ENCODE results near the gene NR2C2.
A peak's percentile ranks its signal among the peaks of the same experiment; 100 is the strongest.

Gene NR2C2

DNA sequence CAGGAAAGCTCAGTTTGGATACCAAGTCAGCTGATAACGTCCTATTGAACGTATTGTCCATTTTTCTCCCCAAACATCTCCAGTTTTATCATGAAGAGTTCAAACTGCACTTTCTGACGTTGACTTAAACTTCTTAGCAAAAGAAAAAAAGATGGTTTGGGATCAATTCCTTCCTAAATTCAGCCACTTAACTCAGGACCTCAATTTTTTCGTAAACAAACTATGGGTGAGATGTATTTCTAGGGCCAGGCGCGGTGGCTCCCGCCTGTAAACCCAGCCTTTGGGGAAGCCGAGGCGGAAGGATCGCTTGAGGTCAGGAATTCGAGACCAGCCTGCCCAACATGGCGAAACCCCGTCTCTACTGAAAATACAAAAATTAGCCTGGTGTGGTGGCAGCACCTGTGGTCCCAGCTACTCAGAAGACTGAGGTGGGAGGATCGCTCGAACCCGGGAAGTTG, 118.2 kb downstream of the NR2C2 start:
- peak overlapping the region; percentile 43 to 86 for H3K27ac ChIP-seq
- DNase-seq (ENCODE audit: low spot score) = no peak
- peak overlapping the region; percentile 96 for H3K4me3 ChIP-seq
- TF ChIP-seq, protein P1, sequence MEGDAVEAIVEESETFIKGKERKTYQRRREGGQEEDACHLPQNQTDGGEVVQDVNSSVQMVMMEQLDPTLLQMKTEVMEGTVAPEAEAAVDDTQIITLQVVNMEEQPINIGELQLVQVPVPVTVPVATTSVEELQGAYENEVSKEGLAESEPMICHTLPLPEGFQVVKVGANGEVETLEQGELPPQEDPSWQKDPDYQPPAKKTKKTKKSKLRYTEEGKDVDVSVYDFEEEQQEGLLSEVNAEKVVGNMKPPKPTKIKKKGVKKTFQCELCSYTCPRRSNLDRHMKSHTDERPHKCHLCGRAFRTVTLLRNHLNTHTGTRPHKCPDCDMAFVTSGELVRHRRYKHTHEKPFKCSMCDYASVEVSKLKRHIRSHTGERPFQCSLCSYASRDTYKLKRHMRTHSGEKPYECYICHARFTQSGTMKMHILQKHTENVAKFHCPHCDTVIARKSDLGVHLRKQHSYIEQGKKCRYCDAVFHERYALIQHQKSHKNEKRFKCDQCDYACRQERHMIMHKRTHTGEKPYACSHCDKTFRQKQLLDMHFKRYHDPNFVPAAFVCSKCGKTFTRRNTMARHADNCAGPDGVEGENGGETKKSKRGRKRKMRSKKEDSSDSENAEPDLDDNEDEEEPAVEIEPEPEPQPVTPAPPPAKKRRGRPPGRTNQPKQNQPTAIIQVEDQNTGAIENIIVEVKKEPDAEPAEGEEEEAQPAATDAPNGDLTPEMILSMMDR (IDR thresholded peaks at IDR 0.05) = no peak

DNA sequence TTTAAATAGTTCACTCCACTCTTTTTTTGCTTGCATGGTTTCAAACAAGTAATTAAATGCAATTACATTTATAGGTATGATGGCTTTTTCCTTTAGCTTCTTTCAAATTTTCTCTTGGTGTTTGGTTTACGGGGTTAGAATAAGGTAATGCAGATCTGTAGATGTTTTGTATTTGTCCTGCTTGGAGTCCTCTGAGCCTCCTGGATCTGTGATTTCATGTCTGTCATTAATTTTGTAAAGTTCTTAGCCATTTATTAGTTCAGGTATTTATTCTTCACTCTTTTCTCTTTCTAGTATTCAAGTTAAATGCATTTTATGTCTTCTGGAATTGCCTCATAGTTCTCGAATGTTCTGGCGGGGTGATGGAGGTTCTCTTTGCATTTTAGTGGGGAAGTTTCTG, 119.1 kb downstream of the NR2C2 start:
- H3K27ac ChIP-seq = no peak overlapping the region
- no peak overlapping the region for H3K4me3 ChIP-seq
- TF ChIP-seq, protein P1 (IDR thresholded peaks at IDR 0.05) = no peak
- no peak for DNase-seq (ENCODE audit: low spot score)

DNA sequence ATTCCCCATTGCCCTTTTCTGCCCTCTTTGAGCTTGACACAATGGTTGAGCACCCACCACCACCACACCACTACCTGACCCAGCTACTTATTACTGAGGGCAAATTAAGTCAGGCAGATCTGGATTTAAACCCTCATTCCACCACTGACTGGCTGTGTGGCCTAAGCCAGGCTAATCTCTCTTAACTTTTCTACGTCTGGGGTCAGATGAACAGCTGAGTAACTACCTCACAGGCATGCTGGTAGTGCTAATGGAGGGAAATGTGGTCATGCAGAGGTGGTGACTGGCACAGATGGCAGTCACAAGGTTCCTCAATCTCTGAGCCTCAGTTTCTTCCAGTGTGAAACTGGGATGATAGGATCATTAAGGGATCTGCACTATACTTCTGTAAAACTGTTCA, 122.1 kb downstream of the NR2C2 start:
- no peak for DNase-seq (ENCODE audit: low spot score)
- Histone ChIP-seq H3K27ac (no peak overlapping the region), H3K4me3 (no peak overlapping the region)
- TF ChIP-seq, protein P1 (IDR thresholded peaks at IDR 0.05) = no peak

DNA sequence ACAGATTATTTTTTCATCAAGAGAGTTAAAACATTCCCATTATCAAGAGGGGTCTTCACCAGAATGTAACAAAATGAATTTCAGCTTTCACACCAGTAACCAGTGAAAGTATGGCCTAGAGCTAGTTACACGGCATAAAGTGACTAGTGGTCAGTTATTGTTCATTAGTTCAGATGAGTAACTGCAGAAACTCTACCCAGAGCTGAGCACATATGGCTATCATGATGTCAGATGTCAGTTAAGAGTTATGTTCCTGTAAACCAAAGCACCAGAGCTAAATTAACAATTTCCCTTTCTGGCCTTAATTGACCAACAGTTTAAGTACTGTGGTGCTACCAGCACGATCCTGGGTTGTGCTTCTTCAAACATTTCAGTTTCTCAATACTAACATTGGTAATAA, 124.3 kb downstream of the NR2C2 start:
- H3K4me3 ChIP-seq = no peak overlapping the region
- no peak overlapping the region for H3K27ac ChIP-seq
- TF ChIP-seq, protein P1 (IDR thresholded peaks at IDR 0.05) = no peak
- no peak for DNase-seq (ENCODE audit: low spot score)

DNA sequence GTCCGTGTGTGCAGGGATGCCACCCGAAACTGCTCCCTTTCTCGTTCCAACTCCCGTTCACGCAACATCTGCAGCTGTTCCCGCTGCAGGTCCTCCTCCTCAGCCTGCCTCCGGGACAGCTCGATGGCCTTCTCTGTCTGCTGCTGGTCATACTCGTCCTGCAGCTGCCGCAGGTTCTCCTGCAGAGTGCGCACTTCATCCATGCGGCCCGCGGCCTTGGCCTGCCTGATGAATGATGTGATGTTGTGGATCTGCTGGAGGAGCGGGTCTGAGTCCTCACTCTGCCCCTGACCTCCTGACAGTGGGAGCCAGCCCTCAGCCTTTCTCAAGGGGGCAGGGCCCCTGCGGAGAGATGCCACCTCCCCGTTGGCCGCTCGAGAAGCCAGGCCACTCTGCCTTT, 127.1 kb downstream of the NR2C2 start:
- DNase-seq (ENCODE audit: low spot score) = no peak

DNA sequence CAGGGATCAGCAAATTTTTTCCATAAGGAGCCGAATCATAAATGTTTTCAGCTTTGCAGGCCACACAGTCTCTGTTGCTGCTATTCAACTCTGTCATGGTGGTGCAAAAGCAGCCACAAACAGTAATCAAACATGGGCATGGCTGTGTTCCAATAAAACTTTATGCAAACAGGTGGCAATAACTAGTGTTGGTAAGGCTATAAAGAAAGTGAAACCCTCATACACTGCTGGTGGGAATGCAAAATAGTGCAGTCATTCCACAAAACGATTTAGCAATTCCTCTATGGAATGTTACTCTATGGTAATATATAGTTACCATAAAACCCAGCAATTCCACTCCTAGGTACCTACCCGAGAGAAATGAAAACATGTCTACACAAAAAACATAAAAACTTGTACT, 131.7 kb downstream of the NR2C2 start:
- TF ChIP-seq, protein P1 (IDR thresholded peaks at IDR 0.05) = no peak
- no peak overlapping the region for H3K4me3 ChIP-seq
- DNase-seq (ENCODE audit: low spot score) = no peak
- H3K27ac ChIP-seq = no peak overlapping the region

More for the DNA sequence above, 127.1 kb downstream of the NR2C2 start:
- H3K4me3 ChIP-seq = no peak overlapping the region
- no peak overlapping the region for H3K27ac ChIP-seq
- TF ChIP-seq, protein P1 (IDR thresholded peaks at IDR 0.05) = no peak

DNA sequence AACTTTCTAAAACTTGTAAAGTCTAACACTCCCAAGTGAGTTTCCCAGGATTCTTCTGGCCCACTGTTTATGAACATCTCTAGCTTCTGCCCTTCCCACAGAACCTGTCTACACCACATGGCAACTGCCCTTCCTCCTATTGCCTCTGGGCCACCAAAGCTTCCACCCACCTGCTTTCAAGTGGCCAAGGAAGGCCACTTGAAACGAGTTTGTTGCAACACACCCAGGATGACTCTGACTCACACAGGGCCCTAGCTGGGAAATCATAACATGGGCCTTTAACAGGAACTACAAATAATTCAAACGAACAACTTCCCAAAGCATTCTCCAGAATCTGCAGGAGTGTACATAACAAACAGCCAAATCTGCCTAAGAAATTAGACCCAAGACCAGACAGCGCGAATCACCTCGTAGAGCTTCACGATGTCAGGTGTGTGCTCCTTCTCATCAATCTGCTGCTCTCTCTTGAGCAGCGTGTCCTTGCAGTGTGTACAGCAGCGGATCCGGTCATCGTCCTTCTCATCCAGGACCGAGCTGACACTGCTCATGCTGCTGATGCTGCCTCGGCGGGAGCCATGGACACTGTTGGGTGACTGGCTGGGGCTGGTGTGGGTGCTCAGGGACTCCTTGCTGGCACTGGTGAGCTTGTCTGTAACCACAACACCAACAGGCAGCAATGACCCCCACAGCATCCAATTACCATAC, 134.7 kb downstream of the NR2C2 start:
- Histone ChIP-seq H3K27ac (no peak overlapping the region), H3K4me3 (no peak overlapping the region)
- TF ChIP-seq, protein P1 (IDR thresholded peaks at IDR 0.05) = no peak
- no peak for DNase-seq (ENCODE audit: low spot score)
